ENCODE measurements around the gene TSPEAR.

TSPEAR gene

DNA sequence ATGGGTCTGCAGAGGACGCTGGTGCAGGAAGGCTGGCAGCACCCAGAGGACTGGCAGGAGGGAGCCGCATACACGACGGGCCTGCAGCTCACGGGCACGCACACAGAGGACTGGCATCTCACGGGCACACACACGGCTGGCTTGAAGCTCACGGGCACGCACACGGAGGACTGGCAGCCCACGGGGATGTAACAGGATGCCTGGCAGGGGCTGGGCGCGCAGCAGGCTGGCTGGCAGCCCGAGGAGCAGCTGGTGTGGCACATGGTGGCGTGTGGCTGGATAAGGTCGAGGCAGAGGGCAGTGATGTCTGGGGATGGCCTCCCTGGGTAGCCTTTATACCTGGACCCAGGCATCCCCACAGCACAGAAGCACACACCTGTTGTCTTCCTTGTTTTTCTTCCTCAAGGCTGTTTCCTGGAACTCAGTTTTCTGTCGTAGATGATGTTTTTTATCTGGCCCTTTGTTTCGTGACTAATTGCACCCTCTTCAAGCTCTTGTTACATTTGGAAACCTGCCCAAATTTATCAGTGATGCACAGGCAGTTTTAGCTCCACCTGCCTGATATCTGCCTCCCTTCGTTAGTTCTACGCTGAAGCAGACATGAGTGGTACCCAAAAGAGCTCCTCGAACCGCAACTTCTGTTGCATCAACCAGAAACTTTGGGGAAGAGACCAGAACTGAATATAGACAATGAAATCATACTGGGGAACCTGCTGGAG lies 29.4 kb downstream of the TSPEAR start, which contains the start of gene KRTAP12-1:
Gene KRTAP12-1 (minus strand): TSS at position 303 of the 719 bp plus-strand sequence. CDS start 40 bp downstream, at position 263.
- TF ChIP-seq EZH2phosphoT487 (IDR thresholded peaks at IDR 0.05; ENCODE audit: borderline replicate concordance, low read length), result no peak
- TF ChIP-seq, protein P1, sequence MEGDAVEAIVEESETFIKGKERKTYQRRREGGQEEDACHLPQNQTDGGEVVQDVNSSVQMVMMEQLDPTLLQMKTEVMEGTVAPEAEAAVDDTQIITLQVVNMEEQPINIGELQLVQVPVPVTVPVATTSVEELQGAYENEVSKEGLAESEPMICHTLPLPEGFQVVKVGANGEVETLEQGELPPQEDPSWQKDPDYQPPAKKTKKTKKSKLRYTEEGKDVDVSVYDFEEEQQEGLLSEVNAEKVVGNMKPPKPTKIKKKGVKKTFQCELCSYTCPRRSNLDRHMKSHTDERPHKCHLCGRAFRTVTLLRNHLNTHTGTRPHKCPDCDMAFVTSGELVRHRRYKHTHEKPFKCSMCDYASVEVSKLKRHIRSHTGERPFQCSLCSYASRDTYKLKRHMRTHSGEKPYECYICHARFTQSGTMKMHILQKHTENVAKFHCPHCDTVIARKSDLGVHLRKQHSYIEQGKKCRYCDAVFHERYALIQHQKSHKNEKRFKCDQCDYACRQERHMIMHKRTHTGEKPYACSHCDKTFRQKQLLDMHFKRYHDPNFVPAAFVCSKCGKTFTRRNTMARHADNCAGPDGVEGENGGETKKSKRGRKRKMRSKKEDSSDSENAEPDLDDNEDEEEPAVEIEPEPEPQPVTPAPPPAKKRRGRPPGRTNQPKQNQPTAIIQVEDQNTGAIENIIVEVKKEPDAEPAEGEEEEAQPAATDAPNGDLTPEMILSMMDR (IDR thresholded peaks at IDR 0.05; ENCODE audit: low read depth, low read length, poor library complexity, severe bottlenecking), result no peak
- H3K9me3 ChIP-seq (ENCODE audit: control insufficient read depth, insufficient read depth, low read length), result no peaks in the 10 kb centered on the region
- no peaks in the 10 kb centered on the region for H3K36me3 ChIP-seq (ENCODE audit: control insufficient read depth, low read length)
- peaks cover 3% of the 10 kb centered on the region for H3K27me3 ChIP-seq (ENCODE audit: control insufficient read depth, low read length)
- H3K9me2 ChIP-seq (replicated peaks; ENCODE audit: control insufficient read depth, low read length), result no peaks in the 10 kb centered on the region
- no peaks in the 10 kb centered on the region for H4K20me1 ChIP-seq (ENCODE audit: control insufficient read depth, insufficient read depth, low read depth, low read length)
- H3K4me1 ChIP-seq (ENCODE audit: control insufficient read depth, low read length), result no peaks in the 10 kb centered on the region
- H3K79me2 ChIP-seq (ENCODE audit: control insufficient read depth, low read length), result no peaks in the 10 kb centered on the region
- no peaks in the 10 kb centered on the region for H3F3A ChIP-seq (ENCODE audit: control insufficient read depth, insufficient read depth)
- no peak within 1 kb of the TSS for H3K27ac ChIP-seq (ENCODE audit: low read depth, low read length)
- H3K4me2 ChIP-seq (ENCODE audit: low read length), result no peak within 1 kb of the TSS
- no peak within 1 kb of the TSS for H3K4me3 ChIP-seq (ENCODE audit: low read length)

- Histone ChIP-seq H3F3A (ENCODE audit: control insufficient read depth, insufficient read depth) (no peaks in the 10 kb centered on the region), H3K27ac (ENCODE audit: low read depth, low read length) (no peak overlapping the region), H3K9me3 (ENCODE audit: control insufficient read depth, insufficient read depth, low read length) (no peaks in the 10 kb centered on the region), H3K79me2 (ENCODE audit: control insufficient read depth, low read length) (no peaks in the 10 kb centered on the region), H3K4me1 (ENCODE audit: control insufficient read depth, low read length) (no peaks in the 10 kb centered on the region), H4K20me1 (ENCODE audit: control insufficient read depth, insufficient read depth, low read depth, low read length) (no peaks in the 10 kb centered on the region), H3K36me3 (ENCODE audit: control insufficient read depth, low read length) (no peaks in the 10 kb centered on the region), H3K9me2 (replicated peaks; ENCODE audit: control insufficient read depth, low read length) (no peaks in the 10 kb centered on the region), H3K4me3 (ENCODE audit: low read length) (no peak overlapping the region), H3K27me3 (ENCODE audit: control insufficient read depth, low read length) (peaks cover 3% of the 10 kb centered on the region), H3K4me2 (ENCODE audit: low read length) (no peak overlapping the region)
- TF ChIP-seq, protein P1 (IDR thresholded peaks at IDR 0.05; ENCODE audit: low read depth, low read length, poor library complexity, severe bottlenecking), result no peak
Observed at GRCh38 chr21:44681152-44681551, 30.2 kb downstream of the TSPEAR start.

DNA sequence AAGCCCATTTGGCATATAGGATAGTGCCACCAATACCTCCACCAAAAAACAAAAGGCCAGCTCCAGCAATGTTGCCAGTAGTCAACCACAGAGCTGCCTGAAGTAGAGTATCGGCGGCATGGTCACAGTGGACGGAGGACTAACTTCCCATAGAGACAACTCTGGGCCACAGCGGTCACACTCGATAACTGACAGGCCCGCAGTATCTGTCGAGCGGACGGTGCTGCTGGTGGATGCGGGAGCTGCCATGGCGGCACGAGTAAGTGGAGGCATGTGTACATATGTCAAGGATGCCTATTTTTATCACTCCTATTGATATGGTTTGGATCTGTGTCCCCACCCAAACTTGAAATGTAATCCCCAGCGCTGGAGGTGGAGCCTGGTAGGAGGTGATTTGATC lies 33.5 kb downstream of the TSPEAR start:
- no peak overlapping the region for H3K27ac ChIP-seq (ENCODE audit: low read depth, low read length)
- H4K20me1 ChIP-seq (ENCODE audit: control insufficient read depth, insufficient read depth, low read depth, low read length), result no peaks in the 10 kb centered on the region
- H3K9me3 ChIP-seq (ENCODE audit: control insufficient read depth, insufficient read depth, low read length), result no peaks in the 10 kb centered on the region
- no peaks in the 10 kb centered on the region for H3K79me2 ChIP-seq (ENCODE audit: control insufficient read depth, low read length)
- H3K4me1 ChIP-seq (ENCODE audit: control insufficient read depth, low read length), result no peaks in the 10 kb centered on the region
- H3K36me3 ChIP-seq (ENCODE audit: control insufficient read depth, low read length), result no peaks in the 10 kb centered on the region
- no peaks in the 10 kb centered on the region for H3K9me2 ChIP-seq (replicated peaks; ENCODE audit: control insufficient read depth, low read length)
- no peaks in the 10 kb centered on the region; the same call in 1 of the 2 replicates for H3K27me3 ChIP-seq (ENCODE audit: control insufficient read depth, low read length)
- no peak for TF ChIP-seq EZH2phosphoT487 (IDR thresholded peaks at IDR 0.05; ENCODE audit: borderline replicate concordance, low read length)
- TF ChIP-seq, protein P1 (IDR thresholded peaks at IDR 0.05; ENCODE audit: low read depth, low read length, poor library complexity, severe bottlenecking), result no peak
- no peak overlapping the region for H3K4me3 ChIP-seq (ENCODE audit: low read length)
- H3F3A ChIP-seq (ENCODE audit: control insufficient read depth, insufficient read depth), result no peaks in the 10 kb centered on the region
- no peak overlapping the region for H3K4me2 ChIP-seq (ENCODE audit: low read length)

Measured in DOHH2 (cell line).